Stimulated activated naive CD8-positive, alpha-beta T cell treated with anti-CD3 and anti-CD28 coated beads, Interleukin-15, Interleukin-2, amounts not matched to agents 100 ng/mL and 50 ng/mL, for 24 hours (primary cell): Measurements from ENCODE around the gene LMF2.

Source experiments
- H3K27ac Mint-ChIP-seq: one replicate; pipeline ENCODE4 v1.8.0; 2021; ENCODE audit warnings: mild to moderate bottlenecking, mixed read lengths
- H3K27me3 Mint-ChIP-seq: one replicate; pipeline ENCODE4 v1.8.0; 2021; ENCODE audit warnings: mixed read lengths
- H3K36me3 Mint-ChIP-seq: one replicate; pipeline ENCODE4 v1.8.0; 2021; ENCODE audit warnings: low read depth, mixed read lengths
- H3K4me1 Mint-ChIP-seq: one replicate; pipeline ENCODE4 v1.8.0; 2021; ENCODE audit warnings: low read depth, mixed read lengths
- H3K4me3 Mint-ChIP-seq: one replicate; pipeline ENCODE4 v1.8.0; 2021; ENCODE audit warnings: mild to moderate bottlenecking, mixed read lengths
- H3K9me3 Mint-ChIP-seq: one replicate; pipeline ENCODE4 v1.8.0; 2021; ENCODE audit warnings: mixed read lengths

The LMF2 gene

GRCh38 chr22:50505776-50506610 lies 1.5 kb downstream of the LMF2 start:
- H3K4me1 Mint-ChIP-seq: peaks cover 18% of the 10 kb centered on the region
- H3K36me3 Mint-ChIP-seq: no peaks in the 10 kb centered on the region
- no peak overlapping the region for H3K27ac Mint-ChIP-seq
- no peaks in the 10 kb centered on the region for H3K9me3 Mint-ChIP-seq
- H3K27me3 Mint-ChIP-seq: no peaks in the 10 kb centered on the region
- H3K4me3 Mint-ChIP-seq: peak overlapping the region; percentile 91

GRCh38 chr22:50505276-50505775 lies 2.2 kb downstream of the LMF2 start:
- H3K4me3 Mint-ChIP-seq: no peak overlapping the region
- H3K27me3 Mint-ChIP-seq: no peaks in the 10 kb centered on the region
- H3K27ac Mint-ChIP-seq: no peak overlapping the region
- no peaks in the 10 kb centered on the region for H3K36me3 Mint-ChIP-seq
- H3K4me1 Mint-ChIP-seq: peaks cover 18% of the 10 kb centered on the region
- no peaks in the 10 kb centered on the region for H3K9me3 Mint-ChIP-seq

- Mint-ChIP-seq H3K4me1 (peaks cover 13% of the 10 kb centered on the region), H3K4me3 (no peak overlapping the region), H3K36me3 (no peaks in the 10 kb centered on the region), H3K27me3 (no peaks in the 10 kb centered on the region), H3K27ac (no peak overlapping the region), H3K9me3 (no peaks in the 10 kb centered on the region)
Observed at GRCh38 chr22:50504369-50505211, 2.9 kb downstream of the LMF2 start.

DNA sequence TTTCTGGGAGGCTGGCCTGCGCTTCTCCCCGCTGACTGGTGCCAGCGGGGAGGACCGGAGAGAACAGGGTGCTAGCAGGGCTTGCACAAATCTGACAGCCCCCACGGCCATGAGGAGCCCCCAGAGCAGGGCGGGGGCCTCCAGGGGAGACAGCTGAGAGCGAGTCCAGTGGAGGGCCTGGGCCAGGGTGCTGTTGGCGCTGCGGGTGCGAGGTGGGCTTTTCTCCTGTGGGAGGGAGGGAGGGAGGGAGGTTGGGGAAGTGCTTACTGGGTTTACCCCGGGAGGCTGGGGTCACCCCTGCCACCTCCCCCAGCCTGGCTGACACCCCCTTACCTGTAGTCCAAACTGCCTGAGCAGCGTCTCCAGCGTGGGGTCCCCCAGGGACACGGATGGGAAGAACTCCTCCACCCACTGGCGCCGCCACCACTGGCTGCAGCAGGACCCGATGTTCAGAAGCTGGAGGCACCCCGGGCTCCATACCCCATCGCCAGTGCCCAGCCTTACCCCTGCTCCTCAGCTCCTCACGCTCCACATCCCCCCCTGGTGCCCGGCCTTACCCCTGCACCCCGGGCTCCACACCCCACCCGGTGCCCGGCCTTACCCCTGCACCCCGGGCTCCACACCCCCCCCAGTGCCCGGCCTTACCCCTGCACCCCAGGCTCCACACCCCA lies 3.9 kb downstream of the LMF2 start:
- no peak overlapping the region for H3K4me3 Mint-ChIP-seq

GRCh38 chr22:50502628-50503474 lies 4.7 kb downstream of the LMF2 start:
- Mint-ChIP-seq H3K27me3 (no peaks in the 10 kb centered on the region), H3K36me3 (no peaks in the 10 kb centered on the region), H3K9me3 (no peaks in the 10 kb centered on the region), H3K4me3 (no peak overlapping the region), H3K27ac (no peak overlapping the region), H3K4me1 (peaks cover 3% of the 10 kb centered on the region)

More for the DNA sequence above, 3.9 kb downstream of the LMF2 start:
- Mint-ChIP-seq H3K9me3 (no peaks in the 10 kb centered on the region), H3K36me3 (no peaks in the 10 kb centered on the region), H3K27ac (no peak overlapping the region), H3K27me3 (no peaks in the 10 kb centered on the region), H3K4me1 (peaks cover 3% of the 10 kb centered on the region)

- Mint-ChIP-seq H3K36me3 (no peaks in the 10 kb centered on the region), H3K27ac (no peak overlapping the region), H3K4me3 (no peak overlapping the region), H3K9me3 (no peaks in the 10 kb centered on the region), H3K4me1 (peaks cover under 1% of the 10 kb centered on the region), H3K27me3 (no peaks in the 10 kb centered on the region)
Observed at GRCh38 chr22:50502096-50502495, 5.4 kb downstream of the LMF2 start.

DNA sequence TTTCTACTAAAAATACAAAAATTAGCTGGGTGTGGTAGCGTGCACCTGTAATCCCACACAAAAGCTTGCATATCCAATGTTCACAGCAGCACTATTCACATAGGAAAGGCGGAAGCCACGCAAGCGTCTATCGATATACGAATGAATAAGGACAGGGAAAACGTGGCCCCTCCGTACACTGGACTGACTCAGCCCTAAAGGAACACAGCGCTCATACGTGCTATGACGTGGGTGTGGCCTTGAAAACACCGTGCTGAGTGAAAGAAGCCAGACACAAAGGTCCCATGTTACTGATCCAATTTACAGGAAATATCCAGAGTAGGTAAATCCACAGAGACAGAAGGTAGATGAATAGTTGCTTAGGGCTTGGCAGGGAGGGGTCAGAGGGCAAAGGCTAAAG lies 7.0 kb downstream of the LMF2 start:
- Mint-ChIP-seq H3K4me3 (no peak overlapping the region), H3K4me1 (no peaks in the 10 kb centered on the region), H3K27ac (no peak overlapping the region), H3K27me3 (no peaks in the 10 kb centered on the region), H3K9me3 (no peaks in the 10 kb centered on the region), H3K36me3 (no peaks in the 10 kb centered on the region)

DNA sequence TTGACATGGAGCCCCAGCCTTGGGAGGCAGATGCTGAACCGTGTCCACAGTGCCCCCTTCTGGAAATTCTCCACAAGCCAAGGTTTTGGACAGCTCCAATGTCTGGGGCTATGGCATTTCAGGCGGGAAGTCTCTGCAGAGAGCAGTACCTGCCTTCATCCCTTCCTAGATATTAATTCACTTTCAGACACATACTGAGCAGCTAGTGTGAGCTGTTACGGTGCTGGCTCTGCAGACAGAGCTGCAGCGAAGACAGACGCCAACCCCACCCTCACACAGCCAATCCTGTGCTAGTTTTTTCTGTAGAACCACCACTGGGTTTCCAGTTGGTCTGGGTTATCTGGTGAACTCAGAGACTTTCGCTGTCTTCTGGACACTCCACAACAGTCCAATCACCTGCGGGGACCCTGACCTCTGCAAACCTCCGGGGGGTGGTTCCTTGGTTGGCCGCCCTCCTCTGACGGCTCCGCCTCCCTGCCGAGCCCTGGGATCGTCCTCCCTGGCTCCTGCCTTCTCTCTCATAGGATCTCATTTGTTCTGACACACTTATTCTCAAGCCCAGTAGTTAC lies 9.1 kb downstream of the LMF2 start:
- Mint-ChIP-seq H3K4me3 (no peak overlapping the region), H3K27ac (no peak overlapping the region), H3K9me3 (no peaks in the 10 kb centered on the region), H3K4me1 (no peaks in the 10 kb centered on the region), H3K36me3 (no peaks in the 10 kb centered on the region), H3K27me3 (no peaks in the 10 kb centered on the region)

DNA sequence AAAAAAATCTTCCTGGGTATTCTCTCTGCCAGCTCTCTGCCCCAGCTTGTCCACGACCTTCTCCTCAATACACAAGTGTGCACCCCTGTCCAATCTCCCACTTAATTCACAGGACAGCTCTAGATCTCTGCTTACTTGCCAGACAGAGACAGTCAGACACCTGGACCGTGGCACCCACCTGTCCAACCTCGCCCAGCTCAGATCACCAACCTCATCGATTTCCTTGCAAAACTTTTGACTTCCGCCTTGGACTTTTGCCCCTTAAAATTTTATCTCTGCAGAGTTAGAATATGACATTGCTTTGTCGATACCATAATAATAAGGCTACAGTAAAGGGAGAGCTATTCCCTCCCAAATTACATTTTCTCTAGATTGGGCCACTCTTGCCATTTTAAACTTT lies 10.4 kb downstream of the LMF2 start:
- Mint-ChIP-seq H3K4me3 (no peak overlapping the region), H3K27ac (no peak overlapping the region), H3K36me3 (no peaks in the 10 kb centered on the region), H3K27me3 (no peaks in the 10 kb centered on the region), H3K9me3 (no peaks in the 10 kb centered on the region), H3K4me1 (no peaks in the 10 kb centered on the region)

- Mint-ChIP-seq H3K4me1 (peaks cover 7% of the 10 kb centered on the region), H3K27me3 (no peaks in the 10 kb centered on the region), H3K9me3 (no peaks in the 10 kb centered on the region), H3K4me3 (peak overlapping the region; percentile 33), H3K36me3 (no peaks in the 10 kb centered on the region), H3K27ac (peak overlapping the region; percentile 78)
Observed at GRCh38 chr22:50490531-50491308, 16.8 kb downstream of the LMF2 start.

GRCh38 chr22:50489363-50490243 lies 17.9 kb downstream of the LMF2 start:
- no peaks in the 10 kb centered on the region for H3K36me3 Mint-ChIP-seq
- no peaks in the 10 kb centered on the region for H3K27me3 Mint-ChIP-seq
- H3K4me3 Mint-ChIP-seq: no peak overlapping the region
- peaks cover 7% of the 10 kb centered on the region for H3K4me1 Mint-ChIP-seq
- no peaks in the 10 kb centered on the region for H3K9me3 Mint-ChIP-seq
- no peak overlapping the region for H3K27ac Mint-ChIP-seq

- Mint-ChIP-seq H3K36me3 (no peaks in the 10 kb centered on the region), H3K9me3 (no peaks in the 10 kb centered on the region), H3K27me3 (no peaks in the 10 kb centered on the region), H3K27ac (no peak overlapping the region), H3K4me3 (no peak overlapping the region), H3K4me1 (peaks cover 7% of the 10 kb centered on the region)
Observed at GRCh38 chr22:50488886-50489285, 18.6 kb downstream of the LMF2 start.
